SK-N-SH treated with all-trans-retinoic acid at 6 μM for 48 hours (cell line): Measurements from ENCODE around the gene FOXF1.

Source experiments
- ATAC-seq: fragments of 200-7000 bp; cut with Tn5 transposase; 3 replicates; pipeline ENCODE4 v1.9.1; 2020; ENCODE audit warnings: mild to moderate bottlenecking, moderate library complexity
- ARNTL ChIP-seq: fragments of 450-650 bp; formaldehyde crosslinking; IDR thresholded peaks from 2 replicates; pipeline ENCODE4 v1.5.0; 2020; ENCODE audit warnings: low read depth, mild to moderate bottlenecking, moderate library complexity, borderline replicate concordance
- BACH2 ChIP-seq: fragments of 250-450 bp; sonication (Bioruptor Pico); IDR thresholded peaks from 2 replicates; pipeline ENCODE4 v1.9.0; 2021; ENCODE audit warnings: mild to moderate bottlenecking, borderline replicate concordance
- CSDC2 ChIP-seq: fragments of 250-450 bp; sonication (Bioruptor Pico); IDR thresholded peaks from 2 replicates; pipeline ENCODE4 v1.5.0; 2020; ENCODE audit warnings: mild to moderate bottlenecking, moderate library complexity
- CSRNP3 ChIP-seq: fragments of 250-450 bp; sonication (Bioruptor Pico); IDR thresholded peaks from 2 replicates; pipeline ENCODE4 v1.5.1; 2021; ENCODE audit warnings: mild to moderate bottlenecking, moderate library complexity
- ESRRG ChIP-seq: fragments of 250-450 bp; sonication (Bioruptor Pico); IDR thresholded peaks from 2 replicates; pipeline ENCODE4 v1.6.1; 2021; ENCODE audit warnings: mild to moderate bottlenecking
- GLIS3 ChIP-seq: fragments of 250-450 bp; sonication (Bioruptor Pico); IDR thresholded peaks from 2 replicates; pipeline ENCODE4 v1.5.0; 2020; ENCODE audit warnings: mild to moderate bottlenecking, moderate library complexity
- ISL1 ChIP-seq: fragments of 250-450 bp; sonication (Bioruptor Pico); IDR thresholded peaks from 2 replicates; pipeline ENCODE4 v2.1.2; 2022; ENCODE audit warnings: mild to moderate bottlenecking, moderate library complexity
- OSR1 ChIP-seq: fragments of 250-450 bp; sonication (Bioruptor Pico); IDR thresholded peaks from 2 replicates; pipeline ENCODE4 v1.8.0; 2022; ENCODE audit warnings: moderate library complexity, mild to moderate bottlenecking, inconsistent platforms
- PATZ1 ChIP-seq: fragments of 250-450 bp; sonication (Bioruptor Pico); IDR thresholded peaks from 2 replicates; pipeline ENCODE4 v1.8.0; 2020; ENCODE audit warnings: mild to moderate bottlenecking, moderate library complexity, borderline replicate concordance
- POU6F1 ChIP-seq: fragments of 250-450 bp; sonication (Bioruptor Pico); IDR thresholded peaks from 2 replicates; pipeline ENCODE4 v1.8.0; 2021; ENCODE audit warnings: low read depth, mild to moderate bottlenecking, moderate library complexity, borderline replicate concordance
- PPARA ChIP-seq: fragments of 250-450 bp; sonication (Bioruptor Pico); IDR thresholded peaks from 2 replicates; pipeline ENCODE4 v1.5.0; 2020; ENCODE audit warnings: mild to moderate bottlenecking, borderline replicate concordance
- RARB ChIP-seq: fragments of 250-450 bp; sonication (Bioruptor Pico); IDR thresholded peaks from 2 replicates; pipeline ENCODE4 v1.8.0; 2021; ENCODE audit warnings: mild to moderate bottlenecking, moderate library complexity
- SNAI2 ChIP-seq: fragments of 250-450 bp; sonication (Bioruptor Pico); IDR thresholded peaks from 2 replicates; pipeline ENCODE4 v1.5.0; 2020; ENCODE audit warnings: mild to moderate bottlenecking, moderate library complexity
- TCF4 ChIP-seq: fragments of 250-450 bp; sonication (Bioruptor Pico); IDR thresholded peaks from 2 replicates; pipeline ENCODE4 v1.8.0; 2021; ENCODE audit warnings: mild to moderate bottlenecking, moderate library complexity, borderline replicate concordance
- TOX ChIP-seq: fragments of 250-450 bp; sonication (Bioruptor Pico); IDR thresholded peaks from 2 replicates; pipeline ENCODE4 v1.8.0; 2021; ENCODE audit warnings: mild to moderate bottlenecking, moderate library complexity, borderline replicate concordance
- TSHZ2 ChIP-seq: fragments of 250-450 bp; sonication (Bioruptor Pico); IDR thresholded peaks from 2 replicates; pipeline ENCODE4 v1.5.0; 2020; ENCODE audit warnings: mild to moderate bottlenecking, moderate library complexity
- ZC3H10 ChIP-seq: fragments of 250-450 bp; sonication (Bioruptor Pico); IDR thresholded peaks from 2 replicates; pipeline ENCODE4 v1.5.1; 2021; ENCODE audit warnings: mild to moderate bottlenecking, moderate library complexity
- ZFP30 ChIP-seq: fragments of 450-650 bp; formaldehyde crosslinking; IDR thresholded peaks from 2 replicates; pipeline ENCODE4 v1.5.0; 2022; ENCODE audit warnings: mild to moderate bottlenecking, moderate library complexity
- ZNF565 ChIP-seq: fragments of 450-650 bp; formaldehyde crosslinking; conservative IDR thresholded peaks from 2 replicates; pipeline ENCODE4 v1.5.0; 2020; ENCODE audit warnings: low read depth, mild to moderate bottlenecking, moderate library complexity
- ZNF70 ChIP-seq: fragments of 450-650 bp; formaldehyde crosslinking; IDR thresholded peaks from 2 replicates; pipeline ENCODE4 v1.5.0; 2020; ENCODE audit warnings: mild to moderate bottlenecking, moderate library complexity
- ZNF8 ChIP-seq: fragments of 450-650 bp; formaldehyde crosslinking; IDR thresholded peaks from 2 replicates; pipeline ENCODE4 v1.5.0; 2020; ENCODE audit warnings: mild to moderate bottlenecking, moderate library complexity

Gene FOXF1

GRCh38 chr16:86476956-86477534, 33.3 kb upstream of the FOXF1 start:
- no peak for TF ChIP-seq RARB (CRISPR knock-in tag)
- no peak for TF ChIP-seq ARNTL (CRISPR knock-in tag)
- TF ChIP-seq ESRRG (CRISPR knock-in tag): no peak
- no peak for TF ChIP-seq TCF4
- TF ChIP-seq CSDC2 (CRISPR knock-in tag): no peak
- no peak for TF ChIP-seq ZNF8 (CRISPR knock-in tag)
- TF ChIP-seq POU6F1 (CRISPR knock-in tag): no peak
- TF ChIP-seq ZC3H10 (CRISPR knock-in tag): no peak
- no peak for TF ChIP-seq GLIS3
- no peak for TF ChIP-seq OSR1 (CRISPR knock-in tag)
- ATAC-seq: no peak

- ATAC-seq: no peak
- TF ChIP-seq RARB (CRISPR knock-in tag) (no peak), SNAI2 (CRISPR knock-in tag) (no peak)
Measured at GRCh38 chr16:86477642-86478041, 32.7 kb upstream of the FOXF1 start.

GRCh38 chr16:86478779-86479178, 31.5 kb upstream of the FOXF1 start:
- ATAC-seq: no peak
- TF ChIP-seq ZNF565 (no peak), RARB (CRISPR knock-in tag) (no peak), OSR1 (CRISPR knock-in tag) (no peak), GLIS3 (no peak), PPARA (no peak), PATZ1 (CRISPR knock-in tag) (no peak), ISL1 (no peak), ZC3H10 (CRISPR knock-in tag) (no peak), TOX (CRISPR knock-in tag) (no peak), TCF4 (no peak)

- no peak for ATAC-seq
- TF ChIP-seq BACH2: no peak
- TF ChIP-seq PATZ1 (CRISPR knock-in tag): no peak
- TF ChIP-seq TCF4: no peak
- no peak for TF ChIP-seq PPARA
- TF ChIP-seq CSRNP3 (CRISPR knock-in tag): no peak
- no peak for TF ChIP-seq ZC3H10 (CRISPR knock-in tag)
- TF ChIP-seq CSDC2 (CRISPR knock-in tag): no peak
- no peak for TF ChIP-seq POU6F1 (CRISPR knock-in tag)
- no peak for TF ChIP-seq ZNF8 (CRISPR knock-in tag)
- TF ChIP-seq TSHZ2: no peak
- TF ChIP-seq RARB (CRISPR knock-in tag): no peak
- TF ChIP-seq OSR1 (CRISPR knock-in tag): no peak
- no peak for TF ChIP-seq ESRRG (CRISPR knock-in tag)
- TF ChIP-seq TOX (CRISPR knock-in tag): no peak
- no peak for TF ChIP-seq ZFP30
- TF ChIP-seq SNAI2 (CRISPR knock-in tag): no peak
- TF ChIP-seq ISL1: no peak
- TF ChIP-seq ZNF70 (CRISPR knock-in tag): no peak
- TF ChIP-seq, all 23 proteins: peak for 0
Measured at GRCh38 chr16:86479419-86479818, 30.9 kb upstream of the FOXF1 start.
